WTC11 (cell line): ENCODE measurements around the gene MYL7.

Source experiments
- CTCF ChIP-seq: fragments of 200-600 bp; IDR thresholded peaks from 2 replicates; pipeline ENCODE4 v1.8.0; 2022; ENCODE audit warnings: antibody characterized with exemption
- E2F1 ChIP-seq: sonication (generic); formaldehyde crosslinking; IDR thresholded peaks from 2 replicates; pipeline ENCODE4 v1.8.0; 2022; ENCODE audit warnings: mild to moderate bottlenecking, missing genetic modification reagents
- EMX1 ChIP-seq: fragments of 250-450 bp; sonication (Bioruptor Pico); IDR thresholded peaks from 2 replicates; pipeline ENCODE4 v1.8.0; 2021; ENCODE audit warnings: mild to moderate bottlenecking
- USF2 ChIP-seq: sonication (generic); formaldehyde crosslinking; IDR thresholded peaks from 2 replicates; pipeline ENCODE4 v1.8.1; 2023; ENCODE audit warnings: mild to moderate bottlenecking, missing genetic modification reagents, moderate library complexity
- ZNF121 ChIP-seq: sonication (generic); formaldehyde crosslinking; IDR thresholded peaks from 2 replicates; pipeline ENCODE4 v1.8.0; 2023; ENCODE audit warnings: missing genetic modification reagents

GRCh38 chr7:44152971-44153947, 12.1 kb upstream of the MYL7 start:
- no peak for TF ChIP-seq E2F1
- no peak for TF ChIP-seq CTCF
- no peak for TF ChIP-seq USF2
- TF ChIP-seq EMX1 (CRISPR knock-in tag) = no peak
- TF ChIP-seq ZNF121 (CRISPR knock-in tag) = no peak
